SK-N-SH (cell line): ENCODE measurements around the gene ROPN1B. TPM values are rescaled to one million over a fixed set of nuclear protein-coding genes. Genes with fewer than 3 reads are reported as not detected.

ENCODE experiments used
- CTCF ChIA-PET: fragments of 300-600, 350-600 bp; formaldehyde crosslinking; extraction: SDS; loops from one replicate; lab custom pipeline; 2021; lab: Yijun Ruan, JAX
- POLR2A ChIA-PET: fragments of 350-600 bp; sonication (Branson Sonifier 250); formaldehyde crosslinking; extraction: SDS; loops from one replicate; lab custom pipeline; 2020; ENCODE audit warnings: antibody characterized with exemption, inconsistent platforms; lab: Yijun Ruan, JAX
- DNase-seq: peaks from one replicate; pipeline ENCODE4 v3.0.0; 2012
- H2AFZ ChIP-seq: fragments of 200-600 bp; sonication (generic); 2 replicates; pipeline ENCODE4 v1.8.1; 2016; ENCODE audit warnings: antibody characterized with exemption, mild to moderate bottlenecking, low read depth
- H3F3A ChIP-seq: fragments of 200-600 bp; sonication (generic); replicated peaks from 2 replicates; pipeline ENCODE3; 2016; ENCODE audit warnings: antibody characterized with exemption, mild to moderate bottlenecking; ENCODE audit not compliant: insufficient read depth
- H3K27ac ChIP-seq, 2 experiments: fragments of 200-500 bp in 1 of 2; fragments of 200-600 bp in 1 of 2; sonication (Bioruptor generic) in 1 of 2; sonication (generic), shearing (Covaris generic) in 1 of 2; 2 replicates each; pipeline versions ENCODE4 v1.5.1 to v1.6.1; 2014 to 2016; ENCODE audit warnings: low read depth in 2 of 2, inconsistent platforms in 1 of 2, low read length in 1 of 2, mild to moderate bottlenecking in 1 of 2, mixed read lengths in 1 of 2
- H3K27me3 ChIP-seq: fragments of 200-600 bp; sonication (generic), shearing (Covaris generic); 2 replicates; pipeline ENCODE4 v1.6.1; 2016; ENCODE audit warnings: mixed run types; ENCODE audit not compliant: insufficient read depth
- H3K36me3 ChIP-seq, 2 experiments: fragments of 200-500 bp in 1 of 2; fragments of 200-600 bp in 1 of 2; sonication (Bioruptor generic) in 1 of 2; sonication (generic) in 1 of 2; replicated peaks in 1 of 2; 2 replicates each; pipeline versions ENCODE3 to v1.5.1; 2014 to 2016; ENCODE audit warnings: low read length in 1 of 2, mild to moderate bottlenecking in 1 of 2; ENCODE audit not compliant: insufficient read depth in 2 of 2, control insufficient read depth in 1 of 2
- H3K4me1 ChIP-seq, 2 experiments: fragments of 200-500 bp in 1 of 2; fragments of 200-600 bp in 1 of 2; sonication (Bioruptor generic) in 1 of 2; sonication (generic), shearing (Covaris generic) in 1 of 2; 2 replicates each; pipeline versions ENCODE4 v1.5.1 to v1.6.1; 2014 to 2016; ENCODE audit warnings: low read depth in 1 of 2, low read length in 1 of 2, mixed run types in 1 of 2; ENCODE audit not compliant: insufficient read depth in 2 of 2, control insufficient read depth in 1 of 2
- H3K4me2 ChIP-seq: fragments of 200-600 bp; sonication (generic), shearing (Covaris generic); 2 replicates; pipeline ENCODE4 v1.6.1; 2017; ENCODE audit warnings: mixed run types
- H3K4me3 ChIP-seq, 2 experiments: fragments of 200-500 bp in 1 of 2; fragments of 200-600 bp in 1 of 2; sonication (Bioruptor generic) in 1 of 2; sonication (generic), shearing (Covaris generic) in 1 of 2; 2 replicates each; pipeline versions ENCODE4 v1.5.1 to v1.8.1; 2014 to 2016; ENCODE audit warnings: low read depth in 2 of 2, inconsistent platforms in 1 of 2, low read length in 1 of 2, mild to moderate bottlenecking in 1 of 2, mixed read lengths in 1 of 2, moderate library complexity in 1 of 2
- H3K79me2 ChIP-seq: fragments of 200-600 bp; sonication (generic); 2 replicates; pipeline ENCODE4 v1.8.1; 2017; ENCODE audit warnings: mild to moderate bottlenecking; ENCODE audit not compliant: insufficient read depth
- H3K9ac ChIP-seq: fragments of 200-600 bp; sonication (generic); 2 replicates; pipeline ENCODE4 v1.6.1; 2017; ENCODE audit warnings: mixed run types
- H3K9me2 ChIP-seq: fragments of 200-600 bp; sonication (generic); 2 replicates; pipeline ENCODE4 v1.6.1; 2017; ENCODE audit warnings: mixed run types
- H3K9me3 ChIP-seq: fragments of 200-600 bp; sonication (generic); 2 replicates; pipeline ENCODE4 v1.6.1; 2017; ENCODE audit warnings: mixed run types, mild to moderate bottlenecking, moderate library complexity
- H4K20me1 ChIP-seq: fragments of 200-600 bp; sonication (generic); 2 replicates; pipeline ENCODE4 v1.6.1; 2017; ENCODE audit warnings: mild to moderate bottlenecking, mixed run types; ENCODE audit not compliant: insufficient read depth
- CTCF ChIP-seq: fragments of 200-600 bp; sonication (generic); IDR thresholded peaks from 2 replicates; pipeline ENCODE4 v1.6.1; 2017; ENCODE audit warnings: antibody characterized with exemption, mild to moderate bottlenecking, moderate library complexity
- EP300 ChIP-seq, 2 experiments: IDR thresholded peaks; 2 replicates each; pipeline versions ENCODE4 v1.4.0 to v1.6.1; 2012; ENCODE audit warnings: borderline replicate concordance in 1 of 2, low read depth in 1 of 2, low read length in 1 of 2
- FOSL2 ChIP-seq: IDR thresholded peaks from 2 replicates; pipeline ENCODE4 v1.4.0; 2012; ENCODE audit warnings: low read depth, mild to moderate bottlenecking, moderate library complexity, borderline replicate concordance
- FOXM1 ChIP-seq: IDR thresholded peaks from 2 replicates; pipeline ENCODE4 v1.4.0; 2012; ENCODE audit warnings: low read depth, mild to moderate bottlenecking
- GATA2 ChIP-seq: sonication (generic); formaldehyde crosslinking; IDR thresholded peaks from 2 replicates; pipeline ENCODE4 v1.5.0; 2020; ENCODE audit warnings: mild to moderate bottlenecking, missing genetic modification reagents
- JUND ChIP-seq: IDR thresholded peaks from 2 replicates; pipeline ENCODE4 v1.4.0; 2012
- MAX ChIP-seq: IDR thresholded peaks from 2 replicates; pipeline ENCODE4 v1.4.0; 2012; ENCODE audit warnings: low read depth
- MEF2A ChIP-seq: IDR thresholded peaks from 2 replicates; pipeline ENCODE4 v1.4.0; 2012; ENCODE audit warnings: low read depth, borderline replicate concordance
- NFIC ChIP-seq: IDR thresholded peaks from 2 replicates; pipeline ENCODE4 v1.4.0; 2012; ENCODE audit warnings: borderline replicate concordance
- REST ChIP-seq: IDR thresholded peaks from 2 replicates; pipeline ENCODE4 v1.6.1; 2012; ENCODE audit warnings: mild to moderate bottlenecking, low read depth, low read length, moderate library complexity
- RXRA ChIP-seq: IDR thresholded peaks from 2 replicates; pipeline ENCODE4 v1.4.0; 2012; ENCODE audit warnings: low read depth, mild to moderate bottlenecking, borderline replicate concordance
- SIN3A ChIP-seq: IDR thresholded peaks from 2 replicates; pipeline ENCODE4 v1.6.1; 2012; ENCODE audit warnings: low read depth, mild to moderate bottlenecking, low read length, moderate library complexity, borderline replicate concordance
- TAF1 ChIP-seq: IDR thresholded peaks from 2 replicates; pipeline ENCODE4 v1.6.1; 2012; ENCODE audit warnings: low read depth, mild to moderate bottlenecking, low read length, moderate library complexity, borderline replicate concordance
- USF1 ChIP-seq: IDR thresholded peaks from 2 replicates; pipeline ENCODE4 v1.4.0; 2012; ENCODE audit warnings: low read depth, borderline replicate concordance
- USF2 ChIP-seq: fragments of 150-350 bp; IDR thresholded peaks from 2 replicates; pipeline ENCODE4 v1.6.1; 2017; ENCODE audit warnings: antibody characterized with exemption, low read length, low read depth, borderline replicate concordance
- YY1 ChIP-seq: IDR thresholded peaks from 2 replicates; pipeline ENCODE4 v1.4.0; 2012; ENCODE audit warnings: low read depth, mild to moderate bottlenecking
- ZBTB33 ChIP-seq: IDR thresholded peaks from 2 replicates; pipeline ENCODE4 v1.4.0; 2012; ENCODE audit warnings: low read depth, borderline replicate concordance
- WGBS: methylation state at CpG from one replicate; pipeline ENCODE4 v1.1.6; 2017; ENCODE audit warnings: low lambda C conversion rate; 5-methylcytosine and 5-hydroxymethylcytosine counted together
- polyA plus RNA-seq, 3 experiments: library from polyadenylated mRNA; depleted of rRNA; stranded (reverse); fragments of >200 nt; gene quantifications; 2 replicates each; pipeline ENCODE4 v1.2.3, GENCODE V29; 2012

ROPN1B gene
- polyA plus RNA-seq, 1 of the 3 experiments (the other 2 are of a cell fraction): not detected

GRCh38 chr3:126025862-126026261, 56.9 kb downstream of the ROPN1B start:
- H2AFZ ChIP-seq: no peak overlapping the region
- no peak overlapping the region for H3K27ac ChIP-seq
- no peak overlapping the region for H3K4me2 ChIP-seq
- DNase-seq: no peak
- H3K79me2 ChIP-seq: no peaks in the 10 kb centered on the region
- no peak overlapping the region for H3K9ac ChIP-seq
- H3K9me3 ChIP-seq: no peaks in the 10 kb centered on the region
- H3K27me3 ChIP-seq: no peaks in the 10 kb centered on the region
- H3K4me3 ChIP-seq: no peak overlapping the region
- WGBS: 100% methylated on average over 1 of the region's 4 CpGs
- no peak for TF ChIP-seq YY1
- no peak for TF ChIP-seq NFIC
- no peak for TF ChIP-seq JUND
- no peak for TF ChIP-seq ZBTB33
- no peak for TF ChIP-seq RXRA
- no peak for TF ChIP-seq USF1
- ChIA-PET POLR2A (no interaction called here), CTCF (no interaction called here)
- H3K9me2 ChIP-seq: no peaks in the 10 kb centered on the region
- peaks cover 3% of the 10 kb centered on the region in 2 experiments for H3K36me3 ChIP-seq
- H3F3A ChIP-seq: no peaks in the 10 kb centered on the region
- H3K4me1 ChIP-seq: peaks cover 0 to 5% of the 10 kb centered on the region in 2 experiments; a peak in 1 of 4 replicates
- no peaks in the 10 kb centered on the region for H4K20me1 ChIP-seq

GRCh38 chr3:126026277-126026751, 57.3 kb downstream of the ROPN1B start:
- Histone ChIP-seq H3F3A (peaks cover 2% of the 10 kb centered on the region), H3K9me2 (no peaks in the 10 kb centered on the region), H4K20me1 (no peaks in the 10 kb centered on the region), H3K27me3 (no peaks in the 10 kb centered on the region), H3K36me3 (peaks cover 3% of the 10 kb centered on the region in 2 experiments), H3K4me3 (no peak overlapping the region), H3K4me2 (no peak overlapping the region), H3K9ac (no peak overlapping the region), H3K9me3 (no peaks in the 10 kb centered on the region), H2AFZ (no peak overlapping the region), H3K27ac (no peak overlapping the region), H3K4me1 (peaks cover 0 to 2% of the 10 kb centered on the region in 2 experiments; a peak in 1 of 4 replicates), H3K79me2 (no peaks in the 10 kb centered on the region)
- ChIA-PET POLR2A (no interaction called here), CTCF (no interaction called here)
- WGBS: 93% methylated on average over 3 of the region's 11 CpGs
- DNase-seq: no peak
- TF ChIP-seq EP300 (IDR thresholded peaks at IDR 0.05; ENCODE audit: borderline replicate concordance in 1 of 2, low read depth in 1 of 2, low read length in 1 of 2): no peak
- TF ChIP-seq TAF1: no peak
- TF ChIP-seq MEF2A: no peak
- no peak for TF ChIP-seq MAX
- TF ChIP-seq SIN3A: no peak
- no peak for TF ChIP-seq REST
- TF ChIP-seq CTCF: no peak
- no peak for TF ChIP-seq USF2
- no peak for TF ChIP-seq FOSL2
- TF ChIP-seq GATA2 (CRISPR knock-in tag): no peak
- TF ChIP-seq FOXM1: no peak
